ENCODE results near the gene NELL1. TPM values are rescaled to one million over a fixed set of nuclear protein-coding genes. Genes with fewer than 3 reads are reported as not detected.

The NELL1 gene
- total RNA-seq, 1 experiment from 2014 or later, result 0.22 TPM

DNA sequence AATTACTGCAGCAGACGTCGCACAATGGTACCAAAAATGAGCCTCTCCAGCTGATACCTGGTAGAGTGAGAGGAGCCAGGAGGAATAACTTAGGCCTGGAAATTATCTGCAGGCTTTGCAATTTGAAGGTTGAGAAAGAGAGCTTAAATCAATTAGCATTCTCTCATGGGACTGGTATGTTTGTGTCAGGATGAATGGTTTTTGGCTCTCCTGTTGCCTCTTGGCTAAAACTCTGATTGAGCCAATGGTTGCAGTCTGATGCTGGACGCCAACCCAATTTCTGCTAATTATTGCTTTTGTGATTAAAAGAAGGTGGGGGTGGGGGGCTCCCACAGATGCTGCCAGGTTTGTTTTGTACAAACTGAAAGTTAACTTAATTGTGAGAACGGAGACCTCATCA, 12.5 kb upstream of the NELL1 start:
- Histone ChIP-seq H3K27ac (ENCODE audit: insufficient read length, low read depth, low read length) (no peak overlapping the region), H3K23ac (ENCODE audit: insufficient read length, low read depth, low read length) (no peak overlapping the region), H3K4me1 (ENCODE audit: insufficient read depth, low read length) (peaks cover 5% of the 10 kb centered on the region; the same call in 1 of the 2 replicates), H3K56ac (ENCODE audit: insufficient read length, low read depth, low read length) (no peak overlapping the region), H4K91ac (ENCODE audit: insufficient read length, low read depth, low read length) (no peak overlapping the region), H4K5ac (ENCODE audit: insufficient read length, low read depth, low read length) (no peak overlapping the region), H3K14ac (ENCODE audit: insufficient read depth, low read length) (no peak overlapping the region), H2BK120ac (ENCODE audit: low read depth, low read length, poor library complexity, severe bottlenecking) (no peak overlapping the region), H3K79me2 (ENCODE audit: insufficient read depth, low read length) (no peaks in the 10 kb centered on the region), H3K9me3 (ENCODE audit: control insufficient read depth, low read depth, low read length) (no peaks in the 10 kb centered on the region), H2BK12ac (ENCODE audit: insufficient read length, low read depth, low read length) (no peak overlapping the region), H3K18ac (ENCODE audit: insufficient read length, low read depth, low read length) (no peak overlapping the region), H2BK20ac (ENCODE audit: low read depth, low read length, poor library complexity, severe bottlenecking) (no peak overlapping the region), H3K23me2 (ENCODE audit: insufficient read length, low read depth, low read length, poor library complexity, severe bottlenecking) (no peaks in the 10 kb centered on the region), H3K4ac (ENCODE audit: low read depth, low read length) (no peak overlapping the region), H2BK15ac (ENCODE audit: low read depth, low read length) (no peak overlapping the region), H3K79me1 (ENCODE audit: insufficient read depth, low read depth, low read length, poor library complexity, severe bottlenecking) (no peaks in the 10 kb centered on the region), H4K20me1 (ENCODE audit: control insufficient read depth, insufficient read depth, insufficient read length) (no peaks in the 10 kb centered on the region), H2AK5ac (ENCODE audit: insufficient read length, low read length) (no peak overlapping the region), H3K9ac (ENCODE audit: extremely low read depth, insufficient read length, low read length) (no peak overlapping the region), H3T11ph (ENCODE audit: low read length) (no peak overlapping the region), H2BK5ac (ENCODE audit: insufficient read length, low read length) (no peak overlapping the region), H3K4me2 (ENCODE audit: insufficient read depth, insufficient read length, low read length) (no peak overlapping the region), H2AFZ (ENCODE audit: low read length) (no peak overlapping the region), H4K8ac (replicated peaks; ENCODE audit: insufficient read length, low read depth, low read length) (no peak overlapping the region), H3K27me3 (ENCODE audit: insufficient read depth, low read length) (no peaks in the 10 kb centered on the region)
- H3K27me3 Mint-ChIP-seq (ENCODE audit: low read depth), result peaks cover 16% of the 10 kb centered on the region; the same call in 1 of the 2 replicates
- H3K36me3 Mint-ChIP-seq (ENCODE audit: insufficient read depth in 1 of 3, low read depth in 3 of 3), result no peaks in the 10 kb centered on the region
- H3K9me3 Mint-ChIP-seq, result no peaks in the 10 kb centered on the region
- no CpG with 5 or more reads among the region's 4 CpGs for WGBS (ENCODE audit: extremely low coverage, insufficient read length, low lambda C conversion rate)
- DNase-seq, result no peak
- peaks cover 19 to 20% of the 10 kb centered on the region in 2 experiments for H3K4me1 Mint-ChIP-seq
- no peak overlapping the region for H3K27ac Mint-ChIP-seq
- H3K4me3 Mint-ChIP-seq, result no peak overlapping the region; a peak in 1 of 5 replicates
- TF ChIP-seq, protein P1, sequence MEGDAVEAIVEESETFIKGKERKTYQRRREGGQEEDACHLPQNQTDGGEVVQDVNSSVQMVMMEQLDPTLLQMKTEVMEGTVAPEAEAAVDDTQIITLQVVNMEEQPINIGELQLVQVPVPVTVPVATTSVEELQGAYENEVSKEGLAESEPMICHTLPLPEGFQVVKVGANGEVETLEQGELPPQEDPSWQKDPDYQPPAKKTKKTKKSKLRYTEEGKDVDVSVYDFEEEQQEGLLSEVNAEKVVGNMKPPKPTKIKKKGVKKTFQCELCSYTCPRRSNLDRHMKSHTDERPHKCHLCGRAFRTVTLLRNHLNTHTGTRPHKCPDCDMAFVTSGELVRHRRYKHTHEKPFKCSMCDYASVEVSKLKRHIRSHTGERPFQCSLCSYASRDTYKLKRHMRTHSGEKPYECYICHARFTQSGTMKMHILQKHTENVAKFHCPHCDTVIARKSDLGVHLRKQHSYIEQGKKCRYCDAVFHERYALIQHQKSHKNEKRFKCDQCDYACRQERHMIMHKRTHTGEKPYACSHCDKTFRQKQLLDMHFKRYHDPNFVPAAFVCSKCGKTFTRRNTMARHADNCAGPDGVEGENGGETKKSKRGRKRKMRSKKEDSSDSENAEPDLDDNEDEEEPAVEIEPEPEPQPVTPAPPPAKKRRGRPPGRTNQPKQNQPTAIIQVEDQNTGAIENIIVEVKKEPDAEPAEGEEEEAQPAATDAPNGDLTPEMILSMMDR (conservative IDR thresholded peaks at IDR 0.05), result no peak

All from H9 (cell line).